ENCODE results near the gene DBI. TPM values are rescaled to one million over a fixed set of nuclear protein-coding genes. Genes with fewer than 3 reads are reported as not detected.
A peak's percentile ranks its signal among the peaks of the same experiment; 100 is the strongest.
"Not testable (repeated sequence)": the region's sequence is repeated elsewhere in the genome, so short reads cannot be mapped to it uniquely, and the experiment has no call there.

DBI gene
- total RNA-seq, 4 donors from 2014 or later: 48.1 to 166 (median 140) TPM

DNA sequence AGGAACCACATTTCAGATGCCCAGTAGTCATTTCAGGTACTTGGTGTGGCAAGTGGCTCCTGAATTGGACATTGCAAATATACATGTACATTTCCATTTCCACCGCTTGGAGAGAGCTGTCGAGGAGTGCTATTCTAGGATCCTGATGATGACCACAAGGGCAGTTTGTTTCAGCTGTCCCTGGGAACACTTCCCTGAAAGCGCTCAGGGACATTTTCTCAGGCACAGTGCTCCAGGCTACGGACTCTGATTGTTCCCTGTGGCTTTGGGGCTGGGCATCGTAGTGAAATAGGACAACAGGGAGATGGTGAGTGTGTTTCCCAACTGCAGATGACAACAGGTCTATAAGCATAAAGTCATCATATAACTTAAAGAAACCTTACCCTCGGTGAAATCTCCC is 3.1 kb downstream of the DBI start:
- H3K9me3 ChIP-seq: no peaks in the 10 kb centered on the region
- peaks cover 15 to 23% of the 10 kb centered on the region in 2 donors for H3K4me1 ChIP-seq
- WGBS, 2 donors: 85 to 89% methylated on average over 6 of the region's 6 CpGs
- no peak overlapping the region for H3K4me3 ChIP-seq (replicated peaks in 1 of 3)
- no peak for TF ChIP-seq POLR2A (IDR thresholded peaks at IDR 0.05)
- TF ChIP-seq, protein P1, sequence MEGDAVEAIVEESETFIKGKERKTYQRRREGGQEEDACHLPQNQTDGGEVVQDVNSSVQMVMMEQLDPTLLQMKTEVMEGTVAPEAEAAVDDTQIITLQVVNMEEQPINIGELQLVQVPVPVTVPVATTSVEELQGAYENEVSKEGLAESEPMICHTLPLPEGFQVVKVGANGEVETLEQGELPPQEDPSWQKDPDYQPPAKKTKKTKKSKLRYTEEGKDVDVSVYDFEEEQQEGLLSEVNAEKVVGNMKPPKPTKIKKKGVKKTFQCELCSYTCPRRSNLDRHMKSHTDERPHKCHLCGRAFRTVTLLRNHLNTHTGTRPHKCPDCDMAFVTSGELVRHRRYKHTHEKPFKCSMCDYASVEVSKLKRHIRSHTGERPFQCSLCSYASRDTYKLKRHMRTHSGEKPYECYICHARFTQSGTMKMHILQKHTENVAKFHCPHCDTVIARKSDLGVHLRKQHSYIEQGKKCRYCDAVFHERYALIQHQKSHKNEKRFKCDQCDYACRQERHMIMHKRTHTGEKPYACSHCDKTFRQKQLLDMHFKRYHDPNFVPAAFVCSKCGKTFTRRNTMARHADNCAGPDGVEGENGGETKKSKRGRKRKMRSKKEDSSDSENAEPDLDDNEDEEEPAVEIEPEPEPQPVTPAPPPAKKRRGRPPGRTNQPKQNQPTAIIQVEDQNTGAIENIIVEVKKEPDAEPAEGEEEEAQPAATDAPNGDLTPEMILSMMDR (IDR thresholded peaks at IDR 0.05): no peak
- H3K27me3 ChIP-seq: no peaks in the 10 kb centered on the region
- H3K27ac ChIP-seq: no peak overlapping the region
- H3K36me3 ChIP-seq: peaks cover 35 to 53% of the 10 kb centered on the region in 2 donors
- DNase-seq: no peak
- intact Hi-C loops (cut with DNase I): no loop called here

GRCh38 chr2:119371111-119371510 is 4.3 kb downstream of the DBI start:
- Histone ChIP-seq H3K27ac (no peak overlapping the region), H3K27me3 (no peaks in the 10 kb centered on the region), H3K4me1 (peaks cover 7 to 10% of the 10 kb centered on the region in 2 donors), H3K9me3 (no peaks in the 10 kb centered on the region), H3K36me3 (peaks cover 35 to 53% of the 10 kb centered on the region in 2 donors), H3K4me3 (replicated peaks in 1 of 3) (no peak overlapping the region)
- DNase-seq: peak; percentile 6 to 47
- intact Hi-C loops (cut with DNase I): no loop called here
- TF ChIP-seq POLR2A (IDR thresholded peaks at IDR 0.05): no peak
- TF ChIP-seq, protein P1 (IDR thresholded peaks at IDR 0.05): no peak
- 77 to 87% methylated on average over 6 of the region's 6 CpGs for WGBS, 2 donors

GRCh38 chr2:119372778-119373568 is 6.2 kb downstream of the DBI start:
- no peaks in the 10 kb centered on the region for H3K27me3 ChIP-seq
- no peak for TF ChIP-seq POLR2A (IDR thresholded peaks at IDR 0.05)
- TF ChIP-seq, protein P1 (IDR thresholded peaks at IDR 0.05): no peak
- intact Hi-C loops (cut with DNase I): no loop called here
- peaks cover 2 to 6% of the 10 kb centered on the region in 2 donors for H3K4me1 ChIP-seq
- H3K9me3 ChIP-seq: no peaks in the 10 kb centered on the region
- peaks cover 35 to 53% of the 10 kb centered on the region in 2 donors for H3K36me3 ChIP-seq
- H3K27ac ChIP-seq: no peak overlapping the region
- WGBS, 2 donors: 97 to 100% methylated on average over 6 of the region's 7 CpGs
- H3K4me3 ChIP-seq (replicated peaks in 1 of 3): no peak overlapping the region
- no peak for DNase-seq

DNA sequence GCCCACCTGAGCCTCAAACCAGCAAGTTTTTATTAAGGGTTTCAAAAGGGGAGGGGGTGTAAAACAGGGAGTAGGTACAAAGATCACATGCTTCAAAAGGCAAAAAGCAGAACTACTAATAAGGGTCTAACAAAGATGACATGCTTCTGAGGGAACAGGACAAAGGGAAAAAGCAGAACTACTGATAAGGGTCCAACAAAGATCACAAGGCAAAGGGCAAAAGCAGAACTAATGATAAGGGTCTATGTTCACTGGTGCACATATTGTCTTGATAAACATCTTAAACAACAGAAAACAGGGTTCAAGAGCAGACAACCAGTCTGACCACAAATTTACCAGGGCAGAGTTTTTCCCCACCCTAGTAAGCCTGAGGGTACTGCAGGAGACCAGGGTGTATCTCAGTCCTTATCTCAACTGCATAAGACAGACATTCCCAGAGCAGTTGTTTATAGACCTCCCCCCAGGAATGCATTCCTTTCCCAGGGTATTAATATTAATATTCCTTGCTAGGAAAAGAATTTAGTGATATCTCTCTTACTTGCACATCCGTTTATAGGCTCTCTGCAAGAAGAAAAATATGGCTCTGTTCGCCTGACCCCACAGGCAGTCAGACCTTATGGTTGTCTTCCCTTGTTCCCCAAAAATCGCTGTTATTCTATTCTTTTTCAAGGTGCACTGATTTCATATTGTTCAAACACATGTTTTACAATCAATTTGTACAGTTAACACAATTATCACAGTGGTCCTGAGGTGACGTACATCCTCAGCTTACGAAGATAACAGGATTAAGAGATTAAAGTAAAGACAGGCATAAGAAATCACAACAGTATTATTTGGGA is 7.3 kb downstream of the DBI start:
- H3K4me1 ChIP-seq; H3K27me3 ChIP-seq; DNase-seq; H3K27ac ChIP-seq; H3K4me3 ChIP-seq (replicated peaks in 1 of 3); intact Hi-C loops (cut with DNase I); H3K9me3 ChIP-seq: not testable (repeated sequence)
- H3K36me3 ChIP-seq: peaks cover 34 to 47% of the 10 kb centered on the region in 2 donors
- 97 to 100% methylated on average over 5 of the region's 5 CpGs for WGBS, 2 donors

DNA sequence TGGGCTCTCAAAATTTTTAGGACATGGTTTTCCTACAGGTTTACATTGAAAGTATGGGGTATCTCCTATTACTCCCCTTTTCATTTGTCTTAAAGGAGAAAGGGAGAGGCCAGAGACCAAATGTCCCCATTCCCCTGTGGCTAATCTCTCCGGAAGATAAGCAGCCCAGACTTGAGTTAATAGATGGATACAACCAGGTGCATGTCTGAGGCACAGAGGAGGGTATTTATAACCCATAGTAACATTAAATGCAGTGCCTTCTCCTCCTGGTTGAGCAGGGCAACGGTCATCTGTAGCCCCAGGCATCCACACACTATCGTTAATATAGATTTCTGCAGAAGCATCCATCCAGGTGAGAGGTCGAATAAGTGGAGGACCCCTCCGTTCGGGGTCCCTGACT is 9.6 kb downstream of the DBI start:
- intact Hi-C loops (cut with DNase I); H3K27ac ChIP-seq; H3K9me3 ChIP-seq; DNase-seq; H3K27me3 ChIP-seq; H3K4me1 ChIP-seq; H3K4me3 ChIP-seq (replicated peaks in 1 of 3): not testable (repeated sequence)
- WGBS, 2 donors: 90 to 97% methylated on average over 6 of the region's 6 CpGs
- peaks cover 22 to 25% of the 10 kb centered on the region in 2 donors for H3K36me3 ChIP-seq

GRCh38 chr2:119376810-119377209 is 10.0 kb downstream of the DBI start:
- H3K27me3 ChIP-seq: no peaks in the 10 kb centered on the region
- DNase-seq: no peak
- H3K36me3 ChIP-seq: peaks cover 18 to 22% of the 10 kb centered on the region in 2 donors
- H3K9me3 ChIP-seq: no peaks in the 10 kb centered on the region
- WGBS, 2 donors: 94 to 100% methylated on average over 5 of the region's 5 CpGs
- no peak overlapping the region for H3K27ac ChIP-seq
- intact Hi-C loops (cut with DNase I): no loop called here
- no peak overlapping the region for H3K4me3 ChIP-seq (replicated peaks in 1 of 3)
- no peak for TF ChIP-seq POLR2A (IDR thresholded peaks at IDR 0.05)
- TF ChIP-seq, protein P1 (IDR thresholded peaks at IDR 0.05): no peak
- no peaks in the 10 kb centered on the region for H3K4me1 ChIP-seq

All from thyroid gland (tissue), 4 donors.